ENCODE results near the gene APBB1IP.
"Not testable (repeated sequence)": the region's sequence is repeated elsewhere in the genome, so short reads cannot be mapped to it uniquely, and the experiment has no call there.

The APBB1IP gene

DNA sequence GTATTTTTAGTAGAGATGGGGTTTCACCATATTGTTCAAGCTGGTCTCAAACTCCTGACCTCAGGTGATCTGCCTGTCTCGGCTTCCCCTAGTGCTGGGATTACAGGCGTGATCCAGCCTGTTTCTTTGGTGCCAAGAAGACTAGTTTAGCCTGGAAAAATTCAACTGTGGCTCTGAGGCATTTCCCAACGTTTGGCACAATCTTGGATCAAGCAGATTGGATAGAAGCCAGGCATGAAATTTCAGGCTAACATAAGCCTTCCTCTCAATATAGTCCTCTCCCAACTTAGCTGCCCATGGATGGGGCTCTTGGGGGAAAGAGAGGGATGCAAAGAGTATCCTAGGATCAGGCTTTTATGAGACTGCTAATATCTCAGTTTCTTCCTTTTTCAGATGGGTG, 53.8 kb downstream of the APBB1IP start:
- H3K4me3 ChIP-seq (ENCODE audit: low read depth, low read length): no peak overlapping the region
- TF ChIP-seq, protein P1, sequence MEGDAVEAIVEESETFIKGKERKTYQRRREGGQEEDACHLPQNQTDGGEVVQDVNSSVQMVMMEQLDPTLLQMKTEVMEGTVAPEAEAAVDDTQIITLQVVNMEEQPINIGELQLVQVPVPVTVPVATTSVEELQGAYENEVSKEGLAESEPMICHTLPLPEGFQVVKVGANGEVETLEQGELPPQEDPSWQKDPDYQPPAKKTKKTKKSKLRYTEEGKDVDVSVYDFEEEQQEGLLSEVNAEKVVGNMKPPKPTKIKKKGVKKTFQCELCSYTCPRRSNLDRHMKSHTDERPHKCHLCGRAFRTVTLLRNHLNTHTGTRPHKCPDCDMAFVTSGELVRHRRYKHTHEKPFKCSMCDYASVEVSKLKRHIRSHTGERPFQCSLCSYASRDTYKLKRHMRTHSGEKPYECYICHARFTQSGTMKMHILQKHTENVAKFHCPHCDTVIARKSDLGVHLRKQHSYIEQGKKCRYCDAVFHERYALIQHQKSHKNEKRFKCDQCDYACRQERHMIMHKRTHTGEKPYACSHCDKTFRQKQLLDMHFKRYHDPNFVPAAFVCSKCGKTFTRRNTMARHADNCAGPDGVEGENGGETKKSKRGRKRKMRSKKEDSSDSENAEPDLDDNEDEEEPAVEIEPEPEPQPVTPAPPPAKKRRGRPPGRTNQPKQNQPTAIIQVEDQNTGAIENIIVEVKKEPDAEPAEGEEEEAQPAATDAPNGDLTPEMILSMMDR (conservative IDR thresholded peaks at IDR 0.05; ENCODE audit: low read depth, low read length): no peak
- no peak for DNase-seq (ENCODE audit: low read depth)

DNA sequence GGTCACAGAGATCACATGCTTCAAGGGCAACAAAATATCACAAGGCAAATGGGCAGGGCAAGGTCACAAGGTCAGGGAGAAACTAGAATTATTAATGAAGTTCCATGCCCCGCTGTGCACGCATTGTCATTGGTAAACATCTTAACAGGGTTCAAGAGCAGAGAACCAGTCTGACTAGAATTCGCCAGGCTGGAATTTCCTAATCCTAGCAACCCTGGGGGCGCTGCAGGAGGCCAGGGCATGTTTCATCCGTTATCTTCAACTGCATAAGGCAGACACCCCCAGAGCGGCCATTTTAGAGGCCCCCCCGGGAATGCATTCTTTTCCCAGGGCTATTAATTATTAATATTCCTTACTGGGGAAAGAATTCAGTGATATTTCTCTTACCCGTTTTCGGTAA, 54.6 kb downstream of the APBB1IP start:
- not testable (repeated sequence) for DNase-seq (ENCODE audit: low read depth); H3K4me3 ChIP-seq (ENCODE audit: low read depth, low read length)

DNA sequence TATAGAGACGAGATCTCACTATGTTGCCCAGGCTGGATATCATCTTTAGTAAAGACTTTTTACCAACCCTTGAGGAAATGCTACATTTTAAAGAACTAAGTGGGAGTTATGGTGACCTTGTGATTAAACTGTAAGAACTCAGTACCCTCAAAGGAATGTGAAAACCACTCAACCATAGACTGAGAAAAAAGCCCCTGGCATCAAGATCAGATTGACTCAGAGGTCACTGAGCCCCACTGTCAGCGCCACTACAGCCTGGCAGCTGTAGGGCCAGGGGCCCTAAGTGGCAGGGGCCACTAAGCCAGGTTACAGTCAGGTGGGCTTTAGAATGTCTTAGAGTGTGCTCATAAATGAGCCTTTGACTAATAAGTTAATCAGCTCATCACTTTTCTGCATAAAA, 55.9 kb downstream of the APBB1IP start:
- DNase-seq (ENCODE audit: low read depth): no peak
- H3K4me3 ChIP-seq (ENCODE audit: low read depth, low read length): no peak overlapping the region
- TF ChIP-seq, protein P1 (conservative IDR thresholded peaks at IDR 0.05; ENCODE audit: low read depth, low read length): no peak

DNA sequence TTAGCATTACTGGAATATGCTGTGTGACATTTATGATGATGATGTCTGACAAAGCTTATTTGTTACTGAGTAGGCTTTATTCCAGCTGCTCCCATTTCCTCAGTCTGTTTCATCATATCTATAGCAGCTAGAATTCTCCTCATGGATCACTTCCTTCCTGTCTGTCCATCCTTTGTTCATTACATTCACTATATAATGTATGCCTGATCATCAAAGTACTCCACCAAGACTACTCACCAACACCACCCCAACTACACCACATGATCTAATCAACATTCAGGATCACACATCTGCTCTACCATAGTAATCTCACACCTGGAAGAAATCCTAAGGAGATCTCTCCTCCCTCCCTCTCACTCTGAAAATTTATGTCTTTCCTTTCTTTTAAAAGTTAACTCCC, 61.3 kb downstream of the APBB1IP start:
- H3K4me3 ChIP-seq (ENCODE audit: low read depth, low read length): no peak overlapping the region
- TF ChIP-seq, protein P1 (conservative IDR thresholded peaks at IDR 0.05; ENCODE audit: low read depth, low read length): no peak
- no peak for DNase-seq (ENCODE audit: low read depth)

DNA sequence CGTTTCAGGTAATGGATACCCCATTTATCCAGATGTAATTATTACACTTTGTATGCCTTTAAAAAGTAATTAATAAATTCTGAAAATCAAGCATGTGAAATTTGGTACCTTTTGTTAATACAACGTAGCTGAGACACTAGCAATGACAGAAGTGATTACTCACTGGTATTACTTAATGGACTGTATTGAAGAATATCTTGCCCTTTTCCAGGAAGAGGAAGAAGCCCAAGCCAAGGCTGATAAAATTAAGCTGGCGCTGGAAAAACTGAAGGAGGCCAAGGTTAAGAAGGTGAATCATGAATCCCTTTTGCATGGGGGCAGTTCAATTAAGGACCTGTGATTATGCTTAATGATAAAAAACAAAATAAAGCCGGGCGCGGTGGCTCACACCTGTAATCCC, 64.8 kb downstream of the APBB1IP start:
- TF ChIP-seq, protein P1 (conservative IDR thresholded peaks at IDR 0.05; ENCODE audit: low read depth, low read length): no peak
- no peak for DNase-seq (ENCODE audit: low read depth)
- H3K4me3 ChIP-seq (ENCODE audit: low read depth, low read length): no peak overlapping the region

DNA sequence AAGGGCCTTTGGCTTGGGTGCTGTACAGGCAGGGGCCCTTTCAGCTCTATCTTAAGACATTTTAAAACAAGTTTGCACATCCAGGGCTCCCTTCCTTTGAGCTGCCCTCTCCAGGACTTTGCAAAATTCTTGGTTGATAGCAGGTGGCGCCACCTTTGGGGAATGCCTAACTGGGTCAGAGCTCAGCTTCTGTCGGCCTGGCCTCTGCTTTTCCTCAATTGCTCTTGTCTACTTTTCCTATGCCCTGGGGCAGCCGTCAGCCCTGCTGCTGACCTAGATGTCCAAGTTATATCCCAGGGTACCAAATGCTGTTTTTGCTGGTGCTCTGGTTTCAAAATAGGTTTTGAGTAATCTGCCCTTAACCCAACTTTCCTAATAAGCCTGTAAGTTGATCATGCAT, 65.8 kb downstream of the APBB1IP start:
- DNase-seq (ENCODE audit: low read depth): no peak
- TF ChIP-seq, protein P1 (conservative IDR thresholded peaks at IDR 0.05; ENCODE audit: low read depth, low read length): no peak
- no peak overlapping the region for H3K4me3 ChIP-seq (ENCODE audit: low read depth, low read length)

DNA sequence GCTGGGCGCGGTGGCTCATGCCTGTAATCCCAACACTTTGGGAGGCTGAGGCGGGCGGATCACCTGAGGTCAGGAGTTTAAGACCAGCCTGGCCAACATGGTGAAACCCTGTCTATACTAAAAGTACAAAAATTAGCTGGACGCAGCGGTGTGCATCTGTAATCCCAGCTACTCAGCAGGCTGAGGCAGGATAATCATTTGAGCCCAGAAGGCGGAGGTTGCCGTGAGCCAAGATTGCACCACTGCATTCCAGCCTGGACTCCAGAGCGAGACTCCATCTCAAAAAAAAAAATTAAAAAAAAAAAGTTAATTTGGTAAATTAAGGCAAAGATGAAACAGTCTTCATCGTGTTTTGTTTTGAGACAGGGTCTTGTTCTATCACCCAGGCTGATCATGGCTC, 66.3 kb downstream of the APBB1IP start:
- not testable (repeated sequence) for H3K4me3 ChIP-seq (ENCODE audit: low read depth, low read length); DNase-seq (ENCODE audit: low read depth)

DNA sequence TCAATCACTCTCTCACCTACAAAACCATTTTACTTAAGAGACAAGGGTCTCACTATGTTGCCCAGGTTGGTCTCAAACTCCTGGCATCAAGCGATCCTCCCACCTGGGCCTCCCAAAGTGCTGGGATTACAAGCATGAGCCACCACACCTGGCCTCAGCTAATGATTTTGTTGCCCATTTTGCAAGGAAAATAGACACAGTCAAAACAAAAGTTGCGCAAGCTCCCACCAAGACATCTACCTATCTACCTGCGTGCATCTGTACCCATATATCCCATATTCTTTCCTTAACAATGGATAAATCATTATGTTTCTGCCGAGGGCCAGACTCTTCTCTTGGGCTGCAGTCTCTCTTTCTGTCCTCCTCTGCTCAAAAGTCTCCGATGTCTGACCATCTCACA, 67.3 kb downstream of the APBB1IP start:
- H3K4me3 ChIP-seq (ENCODE audit: low read depth, low read length): no peak overlapping the region
- TF ChIP-seq, protein P1 (conservative IDR thresholded peaks at IDR 0.05; ENCODE audit: low read depth, low read length): no peak
- DNase-seq (ENCODE audit: low read depth): no peak

All from choroid plexus epithelial cell (primary cell).